Kidney epithelial cell (primary cell): ENCODE results near the gene FAM110A. TPM values are rescaled to one million over a fixed set of nuclear protein-coding genes. Genes with fewer than 3 reads are reported as not detected.

Source experiments
- DNase-seq: peaks from one replicate; pipeline ENCODE4 v3.0.0-alpha.2; 2010; ENCODE audit warnings: low read depth
- H3K27me3 ChIP-seq: 2 replicates; pipeline ENCODE4 v1.6.0; 2011; ENCODE audit warnings: low read length; ENCODE audit not compliant: control insufficient read depth, insufficient read depth
- H3K36me3 ChIP-seq: 2 replicates; pipeline ENCODE4 v1.5.1; 2011; ENCODE audit warnings: low read length; ENCODE audit not compliant: control insufficient read depth, insufficient read depth
- H3K4me3 ChIP-seq: 2 replicates; pipeline ENCODE4 v1.5.1; 2011; ENCODE audit warnings: low read depth, mild to moderate bottlenecking, control low read depth, low read length
- total RNA-seq: library from RNA; depleted of rRNA; stranded (reverse); fragments of >200 nt; gene quantifications from 2 replicates; pipeline ENCODE4 v1.2.3, GENCODE V29; 2015
- TF ChIP-seq, protein P1 (sequence below): IDR thresholded peaks from 2 replicates; pipeline ENCODE4 v1.5.1; 2011; ENCODE audit warnings: mild to moderate bottlenecking, moderate library complexity, low read length, control low read depth, inconsistent platforms; ENCODE audit not compliant: insufficient read depth, poor library complexity, severe bottlenecking

FAM110A gene
- total RNA-seq, 1 donor from 2014 or later, result 6.2 TPM

DNA sequence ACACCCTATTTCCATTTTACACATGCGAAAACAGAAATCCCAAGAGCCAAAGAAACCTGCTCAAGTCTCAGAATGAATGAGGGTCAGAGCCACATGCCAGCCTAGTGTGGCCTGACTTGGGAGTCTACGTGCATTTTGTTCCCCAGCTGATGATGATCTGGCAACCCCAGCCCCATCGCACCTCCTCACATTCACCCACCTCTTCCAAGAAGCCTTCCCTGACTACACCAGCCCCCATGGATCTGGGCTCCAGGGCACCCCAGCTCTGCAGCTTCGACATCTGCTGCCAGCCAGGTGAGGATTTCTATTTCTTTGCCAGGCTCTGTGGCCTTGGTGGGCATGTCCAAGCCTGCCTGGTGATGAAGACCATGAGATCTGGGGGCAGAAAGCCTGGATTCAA lies 41.6 kb downstream of the FAM110A start:
- no peaks in the 10 kb centered on the region for H3K36me3 ChIP-seq
- no peak for DNase-seq
- H3K4me3 ChIP-seq, result no peak overlapping the region
- TF ChIP-seq, protein P1, sequence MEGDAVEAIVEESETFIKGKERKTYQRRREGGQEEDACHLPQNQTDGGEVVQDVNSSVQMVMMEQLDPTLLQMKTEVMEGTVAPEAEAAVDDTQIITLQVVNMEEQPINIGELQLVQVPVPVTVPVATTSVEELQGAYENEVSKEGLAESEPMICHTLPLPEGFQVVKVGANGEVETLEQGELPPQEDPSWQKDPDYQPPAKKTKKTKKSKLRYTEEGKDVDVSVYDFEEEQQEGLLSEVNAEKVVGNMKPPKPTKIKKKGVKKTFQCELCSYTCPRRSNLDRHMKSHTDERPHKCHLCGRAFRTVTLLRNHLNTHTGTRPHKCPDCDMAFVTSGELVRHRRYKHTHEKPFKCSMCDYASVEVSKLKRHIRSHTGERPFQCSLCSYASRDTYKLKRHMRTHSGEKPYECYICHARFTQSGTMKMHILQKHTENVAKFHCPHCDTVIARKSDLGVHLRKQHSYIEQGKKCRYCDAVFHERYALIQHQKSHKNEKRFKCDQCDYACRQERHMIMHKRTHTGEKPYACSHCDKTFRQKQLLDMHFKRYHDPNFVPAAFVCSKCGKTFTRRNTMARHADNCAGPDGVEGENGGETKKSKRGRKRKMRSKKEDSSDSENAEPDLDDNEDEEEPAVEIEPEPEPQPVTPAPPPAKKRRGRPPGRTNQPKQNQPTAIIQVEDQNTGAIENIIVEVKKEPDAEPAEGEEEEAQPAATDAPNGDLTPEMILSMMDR, result no peak
- peaks cover 6% of the 10 kb centered on the region for H3K27me3 ChIP-seq

DNA sequence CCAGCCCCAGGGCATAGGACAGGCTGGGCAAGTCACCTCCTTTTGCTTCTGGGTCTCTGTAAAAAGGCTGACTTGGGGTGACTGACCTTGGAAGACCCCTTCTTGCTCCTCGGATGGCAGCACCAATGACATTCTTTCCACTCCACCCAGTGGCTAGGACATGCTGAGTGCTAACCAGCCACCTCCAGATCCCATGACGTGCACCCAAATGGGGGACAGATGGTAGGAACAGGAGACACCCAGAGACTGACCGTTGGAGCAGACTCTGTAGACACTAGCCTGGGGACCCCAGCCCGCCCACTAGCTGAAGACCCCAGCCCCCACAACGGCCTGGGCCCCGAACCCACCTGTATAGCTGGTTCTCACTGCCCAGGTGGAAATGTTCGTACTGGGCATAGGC lies 44.3 kb downstream of the FAM110A start:
- H3K4me3 ChIP-seq, result no peak overlapping the region
- TF ChIP-seq, protein P1, result no peak

DNA sequence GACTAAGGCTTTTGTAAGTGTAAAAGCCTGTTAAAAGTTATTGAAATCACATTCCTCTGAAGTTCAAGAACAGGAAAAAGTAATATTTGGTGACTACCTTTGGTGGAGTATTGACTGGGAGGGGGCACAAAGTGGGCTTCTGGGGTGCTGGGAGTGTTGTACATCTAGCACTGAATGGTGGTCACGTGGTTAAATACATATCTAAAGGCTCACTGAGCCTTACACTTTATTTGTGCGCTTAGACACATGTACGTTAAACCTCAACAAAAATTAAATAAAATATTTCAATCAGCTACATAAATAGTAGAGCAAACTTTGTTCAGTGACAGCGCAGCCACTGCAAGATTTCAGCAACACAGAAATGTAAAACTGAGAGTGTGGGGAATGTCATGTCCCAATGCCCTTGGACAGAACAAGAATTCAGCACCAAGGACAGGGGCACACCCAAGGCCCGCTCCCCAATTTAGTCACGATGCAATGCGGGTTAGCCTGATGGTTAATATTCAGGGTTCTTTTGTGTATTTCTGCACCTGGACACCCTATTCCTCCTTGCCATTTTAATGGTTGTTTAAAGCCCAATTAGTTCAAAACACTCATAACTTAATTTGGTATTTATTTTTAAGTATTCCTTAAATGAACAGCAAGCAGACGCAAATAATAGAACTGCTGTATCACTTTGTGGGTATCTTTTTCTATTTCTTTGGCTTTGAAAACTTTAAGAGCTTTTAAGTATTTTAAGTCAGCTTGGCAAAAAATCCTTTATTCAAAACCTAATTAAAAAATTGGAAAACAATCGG lies 45.2 kb downstream of the FAM110A start:
- no peak overlapping the region for H3K4me3 ChIP-seq
- H3K27me3 ChIP-seq, result peaks cover 6% of the 10 kb centered on the region
- no peak for DNase-seq
- TF ChIP-seq, protein P1, result no peak
- no peaks in the 10 kb centered on the region for H3K36me3 ChIP-seq

More for the DNA sequence above, 44.3 kb downstream of the FAM110A start:
- Histone ChIP-seq H3K27me3 (peaks cover 2% of the 10 kb centered on the region), H3K36me3 (no peaks in the 10 kb centered on the region)
- DNase-seq, result no peak

DNA sequence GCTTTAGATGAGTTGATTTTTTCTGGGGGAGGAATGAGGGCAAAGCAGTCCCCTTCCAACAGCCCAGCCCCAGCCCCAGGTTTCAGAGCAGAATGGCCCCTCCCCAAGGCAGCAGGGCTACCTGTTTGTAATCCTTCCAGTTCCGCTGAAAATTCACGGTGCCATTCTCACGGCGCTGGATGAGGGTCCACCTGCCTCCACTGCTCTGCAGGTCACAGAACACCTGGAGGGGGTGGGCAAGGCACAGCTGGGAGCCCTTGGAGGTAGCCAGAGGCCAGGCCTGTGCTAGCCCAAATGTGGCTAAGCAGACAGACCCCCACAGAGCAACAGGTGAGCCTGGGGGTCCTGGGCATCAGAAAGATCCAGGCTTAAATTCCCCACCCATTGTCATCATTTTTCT lies 46.1 kb downstream of the FAM110A start:
- DNase-seq, result no peak
- TF ChIP-seq, protein P1, result no peak
- Histone ChIP-seq H3K4me3 (no peak overlapping the region), H3K27me3 (peaks cover 10% of the 10 kb centered on the region), H3K36me3 (no peaks in the 10 kb centered on the region)

DNA sequence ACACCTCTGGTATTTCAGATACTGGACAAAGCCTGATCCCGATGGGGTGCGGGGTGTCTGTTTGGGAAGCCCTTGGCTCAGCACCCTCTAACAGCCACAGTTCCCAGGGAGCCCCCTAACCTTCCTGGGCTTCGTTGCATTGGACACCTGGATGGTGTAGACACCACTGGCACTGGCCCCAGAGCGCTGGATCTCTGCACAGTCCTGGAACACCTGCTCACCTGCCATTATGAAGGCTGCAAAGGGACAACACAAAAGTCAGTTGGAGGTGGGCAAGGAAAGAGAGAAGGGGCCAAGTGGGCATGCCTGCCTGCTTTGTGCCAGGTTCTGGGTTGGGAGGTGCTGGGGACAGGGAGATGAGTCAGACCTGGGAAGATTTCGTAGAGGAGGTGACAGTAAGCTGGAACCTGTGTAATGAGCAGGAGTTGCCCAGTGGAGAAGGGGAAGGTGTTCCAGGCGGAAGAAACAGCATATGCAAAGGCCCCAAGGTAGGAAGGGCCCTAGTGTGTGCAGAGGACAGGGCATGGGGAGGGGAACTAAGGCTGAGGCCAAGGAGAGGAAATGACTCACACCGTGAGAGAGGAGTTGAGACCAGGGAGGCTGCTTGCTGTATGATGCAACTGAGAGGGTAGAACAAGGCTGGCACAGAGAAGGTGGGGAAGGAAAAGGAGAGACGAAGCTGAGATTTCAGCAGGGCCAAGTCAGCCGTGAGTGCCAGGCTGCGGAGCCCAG lies 47.7 kb downstream of the FAM110A start:
- H3K4me3 ChIP-seq, result no peak overlapping the region
- H3K27me3 ChIP-seq, result peaks cover 21% of the 10 kb centered on the region
- DNase-seq, result no peak
- no peaks in the 10 kb centered on the region for H3K36me3 ChIP-seq
- TF ChIP-seq, protein P1, result no peak
